Muscle of back (tissue), 11 donors: ENCODE data around the gene SEH1L. TPM values are rescaled to one million over a fixed set of nuclear protein-coding genes. Genes with fewer than 3 reads are reported as not detected.
"Not testable (repeated sequence)": the region's sequence is repeated elsewhere in the genome, so short reads cannot be mapped to it uniquely, and the experiment has no call there.

Source experiments
- DNase-seq, 3 donors: peaks; one replicate each; pipeline versions ENCODE4 v3.0.0 to v3.0.0-alpha.2; 2013
- polyA plus RNA-seq, 10 donors: library from polyadenylated mRNA; unstranded; fragments of 120-200 nt; gene quantifications; one replicate each; pipeline ENCODE4 v1.2.1, GENCODE V29; 2013; ENCODE audit not compliant: insufficient read length in 10 of 10

Gene SEH1L
- polyA plus RNA-seq, 10 donors: 24.1 to 32.4 (median 28.1) TPM

GRCh38 chr18:12993439-12993838 is 45.6 kb downstream of the SEH1L start:
- no peak for DNase-seq

GRCh38 chr18:12995424-12995823 is 47.6 kb downstream of the SEH1L start:
- no peak for DNase-seq

- DNase-seq: no peak
These were observed 48.2 kb downstream of the SEH1L start for GRCh38 chr18:12995952-12996477.

GRCh38 chr18:12996661-12997292 is 49.0 kb downstream of the SEH1L start:
- DNase-seq: no peak

- DNase-seq: not testable (repeated sequence)
These were observed 49.5 kb downstream of the SEH1L start for GRCh38 chr18:12997330-12997729.

GRCh38 chr18:12998332-12999060 is 50.7 kb downstream of the SEH1L start:
- DNase-seq: no peak

GRCh38 chr18:13003466-13003896 is 55.7 kb downstream of the SEH1L start:
- peak; percentile 10 to 40 (median 18) for DNase-seq

- no peak for DNase-seq
These were observed 56.6 kb downstream of the SEH1L start for GRCh38 chr18:13004396-13004795.

- DNase-seq: no peak
These were observed 57.5 kb downstream of the SEH1L start for GRCh38 chr18:13005289-13005688.

- DNase-seq: peak in 1 of 3 donors; percentile 10
These were observed 58.9 kb downstream of the SEH1L start for GRCh38 chr18:13006531-13007247.

GRCh38 chr18:13007248-13007560 is 59.4 kb downstream of the SEH1L start:
- DNase-seq: no peak

GRCh38 chr18:13011719-13012118 is 63.9 kb downstream of the SEH1L start:
- no peak for DNase-seq

- DNase-seq: no peak
These were observed 66.4 kb downstream of the SEH1L start for GRCh38 chr18:13014232-13014631.

- DNase-seq: no peak
These were observed 67.0 kb downstream of the SEH1L start for GRCh38 chr18:13014818-13015217.

GRCh38 chr18:13017247-13017875 is 69.5 kb downstream of the SEH1L start:
- DNase-seq: no peak

- DNase-seq: no peak
These were observed 70.6 kb downstream of the SEH1L start for GRCh38 chr18:13018374-13018773.

GRCh38 chr18:13019301-13019700 is 71.5 kb downstream of the SEH1L start:
- no peak for DNase-seq

GRCh38 chr18:13022644-13023043 is 74.8 kb downstream of the SEH1L start:
- DNase-seq: no peak

GRCh38 chr18:13025233-13025632 is 77.4 kb downstream of the SEH1L start:
- no peak for DNase-seq

- no peak for DNase-seq
These were observed 78.9 kb downstream of the SEH1L start for GRCh38 chr18:13026583-13027270.

GRCh38 chr18:13028869-13029268 is 81.1 kb downstream of the SEH1L start:
- no peak for DNase-seq

- no peak for DNase-seq
These were observed 84.4 kb downstream of the SEH1L start for GRCh38 chr18:13032173-13032572.
